ENCODE measurements around the gene FYCO1.

GRCh38 chr3:46038916-46039315, 43.3 kb upstream of the FYCO1 start:
- TF ChIP-seq CTCF (IDR thresholded peaks at IDR 0.05) (no peak), EP300 (IDR thresholded peaks at IDR 0.05) (no peak)
